CD14-positive monocyte (primary cell): ENCODE results near the gene INO80B. TPM values are rescaled to one million over a fixed set of nuclear protein-coding genes. Genes with fewer than 3 reads are reported as not detected.

Experiments
- DNase-seq, 3 donors: peaks; one replicate each; pipeline ENCODE4 v3.0.0-alpha.2; 2011 to 2022
- H2AFZ ChIP-seq: 2 replicates; pipeline ENCODE4 v1.6.0; 2012; ENCODE audit warnings: mild to moderate bottlenecking, low read depth, low read length, inconsistent platforms; ENCODE audit not compliant: insufficient read depth, poor library complexity, severe bottlenecking
- H3K27ac ChIP-seq, 2 donors: 1 replicate in 1 of 2; 2 replicates in 1 of 2; pipeline ENCODE4 v1.5.1; 2012 to 2013; ENCODE audit warnings: low read length in 2 of 2, control low read depth in 1 of 2, inconsistent platforms in 1 of 2, low read depth in 1 of 2, mild to moderate bottlenecking in 1 of 2
- H3K27me3 ChIP-seq, 2 donors: one replicate each; pipeline versions ENCODE4 v1.6.0 to v1.6.1; 2011 to 2013; ENCODE audit warnings: low read length in 2 of 2; ENCODE audit not compliant: control insufficient read depth in 2 of 2, insufficient read depth in 2 of 2
- H3K36me3 ChIP-seq, 2 donors: replicated peaks in 1 of 2; 1 replicate in 1 of 2; 2 replicates in 1 of 2; pipeline versions ENCODE4 v1.5.1 to v1.6.1; 2012 to 2013; ENCODE audit warnings: low read length in 2 of 2, control low read depth in 1 of 2, inconsistent platforms in 1 of 2, mild to moderate bottlenecking in 1 of 2; ENCODE audit not compliant: insufficient read depth in 2 of 2, control insufficient read depth in 1 of 2
- H3K4me1 ChIP-seq, 2 donors: 1 replicate in 1 of 2; 2 replicates in 1 of 2; pipeline versions ENCODE4 v1.5.1 to v1.6.1; 2012 to 2013; ENCODE audit warnings: low read length in 2 of 2, control low read depth in 1 of 2, inconsistent platforms in 1 of 2, mild to moderate bottlenecking in 1 of 2, moderate library complexity in 1 of 2; ENCODE audit not compliant: insufficient read depth in 2 of 2, control insufficient read depth in 1 of 2
- H3K4me2 ChIP-seq: replicated peaks from 2 replicates; pipeline ENCODE3; 2012; ENCODE audit warnings: low read length, moderate library complexity, mild to moderate bottlenecking; ENCODE audit not compliant: poor library complexity, severe bottlenecking; ENCODE audit errors: extremely low read depth
- H3K4me3 ChIP-seq, 3 experiments: fragments of 200-600 bp in 1 of 3; sonication (generic) in 1 of 3; replicated peaks in 1 of 3; 1 replicate in 2 of 3; 2 replicates in 1 of 3; pipeline ENCODE4 v1.5.1; 2011 to 2013; ENCODE audit warnings: low read length in 3 of 3, mild to moderate bottlenecking in 3 of 3, control low read depth in 2 of 3, low read depth in 2 of 3, inconsistent platforms in 1 of 3, moderate library complexity in 1 of 3
- H3K79me2 ChIP-seq: 2 replicates; pipeline ENCODE4 v1.6.0; 2012; ENCODE audit warnings: mild to moderate bottlenecking, control low read depth, inconsistent platforms, low read length, moderate library complexity; ENCODE audit not compliant: insufficient read depth
- H3K9ac ChIP-seq: 2 replicates; pipeline ENCODE4 v1.6.0; 2017; ENCODE audit warnings: low read length, mild to moderate bottlenecking; ENCODE audit not compliant: insufficient read depth, poor library complexity, severe bottlenecking
- H3K9me3 ChIP-seq, 2 donors: replicated peaks in 1 of 2; 1 replicate in 1 of 2; 2 replicates in 1 of 2; pipeline versions ENCODE4 v1.5.1 to v1.6.1; 2012 to 2013; ENCODE audit warnings: low read length in 2 of 2, control low read depth in 1 of 2; ENCODE audit not compliant: control insufficient read depth in 1 of 2, insufficient read depth in 1 of 2
- H4K20me1 ChIP-seq: 2 replicates; pipeline ENCODE4 v1.6.0; 2012; ENCODE audit warnings: mild to moderate bottlenecking, low read length, control low read depth, moderate library complexity; ENCODE audit not compliant: insufficient read depth
- H3K27ac Mint-ChIP-seq, 7 donors: one replicate each; pipeline ENCODE4 v1.8.0; 2020; ENCODE audit warnings: mild to moderate bottlenecking in 7 of 7, mixed read lengths in 7 of 7, moderate library complexity in 6 of 7, inconsistent platforms in 2 of 7
- H3K27me3 Mint-ChIP-seq, 3 donors: one replicate each; pipeline ENCODE4 v1.8.0; 2021 to 2022; ENCODE audit warnings: low read depth in 3 of 3, mild to moderate bottlenecking in 3 of 3, mixed read lengths in 3 of 3, moderate library complexity in 3 of 3, inconsistent platforms in 1 of 3
- H3K36me3 Mint-ChIP-seq, 2 donors: one replicate each; pipeline ENCODE4 v1.8.0; 2020; ENCODE audit warnings: mixed read lengths in 2 of 2, inconsistent platforms in 1 of 2, mild to moderate bottlenecking in 1 of 2
- H3K4me1 Mint-ChIP-seq: one replicate; pipeline ENCODE4 v1.8.0; 2020; ENCODE audit warnings: mild to moderate bottlenecking, mixed read lengths
- H3K4me3 Mint-ChIP-seq, 2 donors: one replicate each; pipeline ENCODE4 v1.8.0; 2020; ENCODE audit warnings: mild to moderate bottlenecking in 2 of 2, mixed read lengths in 2 of 2, moderate library complexity in 1 of 2
- H3K9me3 Mint-ChIP-seq, 7 donors: one replicate each; pipeline ENCODE4 v1.8.0; 2020 to 2022; ENCODE audit warnings: mixed read lengths in 7 of 7, mild to moderate bottlenecking in 6 of 7, moderate library complexity in 6 of 7, inconsistent platforms in 2 of 7
- CTCF ChIP-seq: fragments of 200-600 bp; IDR thresholded peaks from one replicate; pipeline ENCODE4 v1.8.0; 2022; ENCODE audit warnings: antibody characterized with exemption, mild to moderate bottlenecking
- WGBS: methylation state at CpG from one replicate; pipeline ENCODE4 v1.1.5; 2013; ENCODE audit warnings: missing lambda C conversion rate; ENCODE audit not compliant: insufficient coverage; 5-methylcytosine and 5-hydroxymethylcytosine counted together
- intact Hi-C, 2 donors: fragments of 100-400 bp; cut with micrococcal nuclease; formaldehyde crosslinking; loops; one replicate each; pipeline versions ENCODE4 v1.15.0 to v1.15.1; 2023
- polyA plus RNA-seq, 3 donors: library from polyadenylated mRNA; depleted of rRNA in 1 of 3; unstranded in 2 of 3; stranded (reverse) in 1 of 3; fragments of 300-500 nt in 2 of 3; fragments of >200 nt in 1 of 3; fragmentation: Illumina TruSeq in 2 of 3; gene quantifications; 1 replicate in 2 of 3; 2 replicates in 1 of 3; pipeline ENCODE4 v1.2.3, GENCODE V29; 2012 to 2021

The INO80B gene
- polyA plus RNA-seq, 3 donors = 4.8 to 48.7 (median 4.8) TPM

GRCh38 chr2:74495440-74495839, 40.6 kb downstream of the INO80B start:
- H4K20me1 ChIP-seq = no peaks in the 10 kb centered on the region
- peaks cover 26% of the 10 kb centered on the region for H3K4me1 Mint-ChIP-seq
- no peak overlapping the region for H2AFZ ChIP-seq
- DNase-seq = no peak
- H3K9ac ChIP-seq = no peak overlapping the region
- H3K9me3 Mint-ChIP-seq = peaks cover 0 to 21% (median 3%) of the 10 kb centered on the region in 7 donors
- peaks cover 0 to 20% of the 10 kb centered on the region in 2 donors for H3K9me3 ChIP-seq
- H3K4me3 Mint-ChIP-seq = peak overlapping the region in 1 of 2 donors; percentile 24
- no peak overlapping the region for H3K4me3 ChIP-seq
- no peak overlapping the region for H3K27ac Mint-ChIP-seq
- peaks cover 35 to 46% of the 10 kb centered on the region in 2 donors for H3K27me3 ChIP-seq
- no peak for TF ChIP-seq CTCF
- peaks cover 38 to 43% of the 10 kb centered on the region in 2 donors for H3K36me3 ChIP-seq
- H3K4me2 ChIP-seq = no peak overlapping the region
- intact Hi-C loops = no loop called here
- peaks cover 41 to 50% (median 47%) of the 10 kb centered on the region in 3 donors for H3K27me3 Mint-ChIP-seq
- no CpG with 5 or more reads among the region's 1 CpG for WGBS
- H3K36me3 Mint-ChIP-seq = peaks cover 64 to 66% of the 10 kb centered on the region in 2 donors
- no peak overlapping the region for H3K27ac ChIP-seq
- no peaks in the 10 kb centered on the region for H3K79me2 ChIP-seq
- H3K4me1 ChIP-seq = peaks cover 26 to 28% of the 10 kb centered on the region in 2 donors

- Mint-ChIP-seq H3K27me3 (peaks cover 57 to 68% (median 64%) of the 10 kb centered on the region in 3 donors), H3K9me3 (peaks cover 0 to 27% (median 4%) of the 10 kb centered on the region in 7 donors), H3K4me1 (peaks cover 32% of the 10 kb centered on the region), H3K27ac (peak overlapping the region in 1 of 7 donors; percentile 24), H3K36me3 (peaks cover 52 to 60% of the 10 kb centered on the region in 2 donors), H3K4me3 (peak overlapping the region; percentile 76 to 97)
- no peak for DNase-seq
- 83% methylated on average over 5 of the region's 19 CpGs for WGBS
- Histone ChIP-seq H3K9ac (no peak overlapping the region), H3K36me3 (peaks cover 20 to 25% of the 10 kb centered on the region in 2 donors), H3K9me3 (peaks cover 0 to 20% of the 10 kb centered on the region in 2 donors), H4K20me1 (no peaks in the 10 kb centered on the region), H3K4me1 (peaks cover 30 to 31% of the 10 kb centered on the region in 2 donors), H3K27me3 (peaks cover 51 to 63% of the 10 kb centered on the region in 2 donors), H3K4me3 (peak overlapping the region in 1 of 3 experiments; percentile 79), H3K4me2 (peak overlapping the region; percentile 87), H3K79me2 (no peaks in the 10 kb centered on the region), H2AFZ (peak overlapping the region; percentile 90), H3K27ac (no peak overlapping the region)
- intact Hi-C loops = no loop called here
- no peak for TF ChIP-seq CTCF
These were observed 42.3 kb downstream of the INO80B start for GRCh38 chr2:74496997-74497776.
